Suprapubic skin (tissue), 3 donors: ENCODE data around the gene ST6GAL1.

Source experiments
- EP300 ChIP-seq: sonication (generic); formaldehyde crosslinking; IDR thresholded peaks from one replicate; pipeline ENCODE4 v1.6.1; 2017; ENCODE audit warnings: antibody characterized with exemption
- TF ChIP-seq, protein P1 (sequence below), 2 donors: fragments of 200-600 bp in 1 of 2; fragments of 450-650 bp in 1 of 2; sonication (generic) in 1 of 2; IDR thresholded peaks; one replicate each; pipeline ENCODE4 v1.5.1; 2016 to 2019; ENCODE audit warnings: antibody characterized with exemption in 2 of 2, mild to moderate bottlenecking in 1 of 2, moderate library complexity in 1 of 2

DNA sequence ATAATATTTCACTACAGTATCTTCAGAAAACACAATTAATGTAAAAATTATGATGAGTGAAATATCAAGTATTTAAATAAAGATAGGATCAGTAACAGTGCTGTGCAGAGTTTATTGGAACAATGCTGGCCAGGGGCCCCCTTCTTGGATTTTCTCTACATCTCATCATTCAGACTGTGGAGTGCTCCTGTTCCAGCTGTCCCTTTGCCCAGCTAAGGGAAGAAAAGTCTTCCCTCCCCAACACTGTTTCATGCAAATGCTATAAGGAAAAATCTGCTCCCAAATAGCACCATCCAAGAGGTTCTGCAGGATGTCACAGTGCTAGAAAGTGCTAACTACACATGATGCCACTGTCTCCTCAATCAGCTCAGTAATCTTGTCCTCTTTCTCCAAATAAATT is 144.5 kb downstream of the ST6GAL1 start:
- TF ChIP-seq, protein P1, sequence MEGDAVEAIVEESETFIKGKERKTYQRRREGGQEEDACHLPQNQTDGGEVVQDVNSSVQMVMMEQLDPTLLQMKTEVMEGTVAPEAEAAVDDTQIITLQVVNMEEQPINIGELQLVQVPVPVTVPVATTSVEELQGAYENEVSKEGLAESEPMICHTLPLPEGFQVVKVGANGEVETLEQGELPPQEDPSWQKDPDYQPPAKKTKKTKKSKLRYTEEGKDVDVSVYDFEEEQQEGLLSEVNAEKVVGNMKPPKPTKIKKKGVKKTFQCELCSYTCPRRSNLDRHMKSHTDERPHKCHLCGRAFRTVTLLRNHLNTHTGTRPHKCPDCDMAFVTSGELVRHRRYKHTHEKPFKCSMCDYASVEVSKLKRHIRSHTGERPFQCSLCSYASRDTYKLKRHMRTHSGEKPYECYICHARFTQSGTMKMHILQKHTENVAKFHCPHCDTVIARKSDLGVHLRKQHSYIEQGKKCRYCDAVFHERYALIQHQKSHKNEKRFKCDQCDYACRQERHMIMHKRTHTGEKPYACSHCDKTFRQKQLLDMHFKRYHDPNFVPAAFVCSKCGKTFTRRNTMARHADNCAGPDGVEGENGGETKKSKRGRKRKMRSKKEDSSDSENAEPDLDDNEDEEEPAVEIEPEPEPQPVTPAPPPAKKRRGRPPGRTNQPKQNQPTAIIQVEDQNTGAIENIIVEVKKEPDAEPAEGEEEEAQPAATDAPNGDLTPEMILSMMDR (IDR thresholded peaks at IDR 0.05): no peak
- TF ChIP-seq EP300: no peak
